ENCODE measurements around the gene MAGEB2.
"Not testable (repeated sequence)": the region's sequence is repeated elsewhere in the genome, so short reads cannot be mapped to it uniquely, and the experiment has no call there.

Gene MAGEB2, protein sequence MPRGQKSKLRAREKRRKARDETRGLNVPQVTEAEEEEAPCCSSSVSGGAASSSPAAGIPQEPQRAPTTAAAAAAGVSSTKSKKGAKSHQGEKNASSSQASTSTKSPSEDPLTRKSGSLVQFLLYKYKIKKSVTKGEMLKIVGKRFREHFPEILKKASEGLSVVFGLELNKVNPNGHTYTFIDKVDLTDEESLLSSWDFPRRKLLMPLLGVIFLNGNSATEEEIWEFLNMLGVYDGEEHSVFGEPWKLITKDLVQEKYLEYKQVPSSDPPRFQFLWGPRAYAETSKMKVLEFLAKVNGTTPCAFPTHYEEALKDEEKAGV

DNA sequence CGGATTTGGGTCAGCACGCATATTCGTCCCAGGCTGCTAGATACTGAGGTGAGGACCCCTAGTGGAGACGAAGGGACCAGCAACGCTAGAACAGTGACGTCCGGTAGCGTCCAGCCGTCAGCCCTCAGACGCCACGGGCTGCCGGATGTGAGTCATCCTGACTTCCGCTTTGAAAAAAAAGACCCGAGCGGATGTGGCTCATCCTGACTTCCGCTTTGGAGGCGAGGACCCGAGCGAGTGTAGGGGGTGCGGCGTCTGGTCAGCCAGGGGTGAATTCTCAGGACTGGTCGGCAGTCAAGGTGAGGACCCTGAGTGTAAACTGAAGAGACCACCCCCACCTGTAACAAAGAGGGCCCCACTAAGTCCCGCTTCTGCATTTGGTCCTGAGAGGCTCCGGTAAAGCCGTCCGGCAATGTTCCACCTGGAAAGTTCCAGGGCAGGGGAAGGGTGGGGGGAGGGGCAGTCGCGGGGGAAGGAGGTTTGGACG lies at the start of gene MAGEB2:
TSS of gene MAGEB2 (plus strand) at position 207 of the 487 bp plus-strand sequence. CDS start 3,018 bp downstream, outside the sequence.
- Histone ChIP-seq H3K36me3 (ENCODE audit: control insufficient read depth, insufficient read depth, low read length, severe bottlenecking) (no peaks in the 10 kb centered on the region), H3K27me3 (replicated peaks; ENCODE audit: control insufficient read depth, insufficient read depth, low read length) (peaks cover 41% of the 10 kb centered on the region), H3K9ac (ENCODE audit: low read length) (no peak within 1 kb of the TSS), H3K9me3 (ENCODE audit: control insufficient read depth, low read length) (peaks cover 3% of the 10 kb centered on the region), H3K4me1 (ENCODE audit: control insufficient read depth, insufficient read depth, low read length) (no peaks in the 10 kb centered on the region), H3K4me3 (ENCODE audit: low read length) (no peak within 1 kb of the TSS)
- no peak for DNase-seq (ENCODE audit: low read depth)

DNA sequence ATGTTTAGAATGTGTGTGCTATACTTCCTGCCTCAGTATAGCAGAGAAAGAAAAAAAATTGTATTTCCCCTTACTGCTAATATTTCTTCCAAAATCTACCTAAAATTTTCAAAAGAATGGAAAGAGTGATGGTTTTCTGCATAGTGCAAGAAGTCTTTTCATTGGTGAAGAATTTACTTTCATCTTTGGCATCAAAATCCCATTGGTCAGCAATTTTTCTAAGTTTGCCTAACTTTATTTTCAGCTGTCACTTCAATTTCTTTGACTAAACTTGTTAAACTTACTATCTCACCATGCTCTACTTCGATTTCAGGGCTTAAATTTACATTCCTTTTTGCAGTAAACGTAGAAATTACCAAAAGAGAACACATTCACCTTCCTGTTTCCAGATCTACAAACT lies 44.5 kb upstream of the MAGEB2 start:
- Histone ChIP-seq H3K36me3 (ENCODE audit: control insufficient read depth, insufficient read depth, low read length, severe bottlenecking) (no peaks in the 10 kb centered on the region), H3K27me3 (replicated peaks; ENCODE audit: control insufficient read depth, insufficient read depth, low read length) (peaks cover 5% of the 10 kb centered on the region), H3K9ac (ENCODE audit: low read length) (no peak overlapping the region), H3K9me3 (ENCODE audit: control insufficient read depth, low read length) (no peaks in the 10 kb centered on the region), H3K4me3 (ENCODE audit: low read length) (no peak overlapping the region), H3K4me1 (ENCODE audit: control insufficient read depth, insufficient read depth, low read length) (no peaks in the 10 kb centered on the region)
- no peak for DNase-seq (ENCODE audit: low read depth)

DNA sequence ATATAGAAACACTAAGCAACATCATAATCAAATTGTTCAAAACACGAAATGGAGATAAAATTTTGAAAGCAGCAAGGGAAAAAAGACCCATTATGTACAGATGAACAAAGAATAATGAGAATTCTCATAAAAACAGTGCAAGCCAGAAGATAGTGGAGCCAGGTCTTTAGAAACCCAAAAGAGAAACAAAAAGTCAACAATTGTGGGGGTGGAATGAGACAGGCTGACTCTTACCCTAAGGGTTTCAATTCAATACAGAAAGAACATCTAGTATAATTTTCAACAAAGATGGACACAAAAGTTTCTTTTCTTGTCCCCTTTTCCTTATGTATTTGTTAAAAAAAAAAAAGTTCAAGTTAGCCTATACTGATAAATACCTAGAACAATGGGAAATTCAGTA lies 34.0 kb upstream of the MAGEB2 start:
- Histone ChIP-seq H3K36me3 (ENCODE audit: control insufficient read depth, insufficient read depth, low read length, severe bottlenecking) (no peaks in the 10 kb centered on the region), H3K4me1 (ENCODE audit: control insufficient read depth, insufficient read depth, low read length) (no peaks in the 10 kb centered on the region), H3K9me3 (ENCODE audit: control insufficient read depth, low read length) (no peaks in the 10 kb centered on the region), H3K9ac (ENCODE audit: low read length) (no peak overlapping the region), H3K4me3 (ENCODE audit: low read length) (no peak overlapping the region), H3K27me3 (replicated peaks; ENCODE audit: control insufficient read depth, insufficient read depth, low read length) (peaks cover 29% of the 10 kb centered on the region)
- DNase-seq (ENCODE audit: low read depth) = no peak

DNA sequence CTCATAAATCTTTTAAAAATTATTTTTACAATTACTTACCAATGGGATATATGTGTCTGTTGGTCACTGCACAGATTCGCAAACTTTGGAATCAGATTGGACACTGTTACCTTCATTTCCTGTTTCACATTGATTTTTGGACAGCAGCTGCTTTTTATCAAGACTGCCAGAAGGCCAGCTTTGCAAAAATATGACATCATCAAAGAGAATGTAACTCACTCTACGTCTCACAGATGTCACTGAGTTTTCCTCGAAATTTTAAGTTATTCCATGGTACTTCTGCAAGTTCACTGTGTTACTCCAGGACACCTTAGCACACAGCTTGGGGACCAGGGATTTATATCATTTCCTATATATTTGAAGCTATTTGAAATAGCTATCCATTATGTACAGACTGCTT lies 31.8 kb upstream of the MAGEB2 start:
- Histone ChIP-seq H3K9me3 (ENCODE audit: control insufficient read depth, low read length) (no peaks in the 10 kb centered on the region), H3K36me3 (ENCODE audit: control insufficient read depth, insufficient read depth, low read length, severe bottlenecking) (no peaks in the 10 kb centered on the region), H3K4me1 (ENCODE audit: control insufficient read depth, insufficient read depth, low read length) (no peaks in the 10 kb centered on the region), H3K9ac (ENCODE audit: low read length) (no peak overlapping the region), H3K4me3 (ENCODE audit: low read length) (no peak overlapping the region), H3K27me3 (replicated peaks; ENCODE audit: control insufficient read depth, insufficient read depth, low read length) (peaks cover 29% of the 10 kb centered on the region)
- DNase-seq (ENCODE audit: low read depth) = peak; percentile 1

DNA sequence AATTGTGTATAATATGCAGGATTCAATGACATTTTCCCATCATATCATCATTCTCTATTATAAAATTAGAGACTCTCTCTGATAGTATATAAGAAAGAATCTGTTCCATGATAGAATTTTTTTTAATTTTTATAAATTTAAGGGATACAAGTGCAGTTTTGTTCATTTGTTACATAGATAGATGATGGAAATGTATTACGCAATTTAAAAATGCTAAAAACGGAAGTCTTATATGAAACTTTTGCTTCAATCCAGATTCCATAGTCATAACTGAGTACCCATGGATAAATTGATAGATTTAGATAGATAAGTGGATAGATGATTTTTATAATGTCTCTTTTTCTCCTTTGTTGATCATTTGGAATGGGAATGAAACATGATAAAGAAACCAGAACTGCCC lies 24.9 kb upstream of the MAGEB2 start:
- H3K27me3 ChIP-seq (replicated peaks; ENCODE audit: control insufficient read depth, insufficient read depth, low read length) = peaks cover 29% of the 10 kb centered on the region
- H3K4me1 ChIP-seq (ENCODE audit: control insufficient read depth, insufficient read depth, low read length) = no peaks in the 10 kb centered on the region
- H3K36me3 ChIP-seq (ENCODE audit: control insufficient read depth, insufficient read depth, low read length, severe bottlenecking) = no peaks in the 10 kb centered on the region
- no peak overlapping the region for H3K9ac ChIP-seq (ENCODE audit: low read length)
- H3K4me3 ChIP-seq (ENCODE audit: low read length) = no peak overlapping the region
- no peak for DNase-seq (ENCODE audit: low read depth)
- H3K9me3 ChIP-seq (ENCODE audit: control insufficient read depth, low read length) = no peaks in the 10 kb centered on the region

DNA sequence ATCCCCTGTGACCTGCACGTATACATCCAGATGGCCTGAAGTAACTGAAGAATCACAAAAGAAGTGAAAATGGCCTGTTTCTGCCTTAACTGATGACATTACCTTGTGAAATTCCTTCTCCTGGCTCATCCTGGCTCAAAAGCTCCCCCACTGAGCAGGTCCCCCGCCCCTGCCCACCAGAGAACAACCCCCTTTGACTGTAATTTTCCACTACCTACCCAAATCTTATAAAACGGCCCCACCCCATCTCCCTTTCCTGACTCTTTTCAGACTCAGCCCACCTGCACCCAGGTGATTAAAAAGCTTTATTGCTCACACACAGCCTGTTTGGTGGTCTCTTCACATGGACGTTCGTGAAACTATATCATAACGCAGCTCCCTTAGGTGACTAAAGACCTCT lies 21.5 kb upstream of the MAGEB2 start:
- not testable (repeated sequence) for H3K36me3 ChIP-seq (ENCODE audit: control insufficient read depth, insufficient read depth, low read length, severe bottlenecking); H3K9me3 ChIP-seq (ENCODE audit: control insufficient read depth, low read length); DNase-seq (ENCODE audit: low read depth); H3K4me1 ChIP-seq (ENCODE audit: control insufficient read depth, insufficient read depth, low read length); H3K9ac ChIP-seq (ENCODE audit: low read length); H3K4me3 ChIP-seq (ENCODE audit: low read length)
- H3K27me3 ChIP-seq (replicated peaks; ENCODE audit: control insufficient read depth, insufficient read depth, low read length) = peaks cover 38% of the 10 kb centered on the region

DNA sequence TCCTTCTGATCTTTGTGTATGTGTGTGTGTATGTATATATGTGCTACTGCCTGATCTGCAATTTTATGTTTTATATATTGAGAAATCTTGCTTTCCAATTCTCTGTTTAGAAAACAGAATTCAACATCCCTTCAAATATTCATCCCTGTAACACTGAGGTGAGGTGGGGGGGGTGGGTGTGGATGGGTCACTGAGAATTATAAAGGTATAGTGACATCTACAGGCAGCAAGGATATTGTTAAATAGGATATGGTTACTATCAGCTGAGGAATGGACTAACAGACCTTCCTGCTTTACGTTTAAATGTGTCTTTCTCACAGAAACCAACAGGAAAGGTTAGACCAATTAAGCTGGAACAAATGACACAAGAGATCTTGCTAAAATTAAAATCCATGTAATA lies 19.0 kb upstream of the MAGEB2 start:
- Histone ChIP-seq H3K9ac (ENCODE audit: low read length) (no peak overlapping the region), H3K4me1 (ENCODE audit: control insufficient read depth, insufficient read depth, low read length) (no peaks in the 10 kb centered on the region), H3K4me3 (ENCODE audit: low read length) (no peak overlapping the region), H3K36me3 (ENCODE audit: control insufficient read depth, insufficient read depth, low read length, severe bottlenecking) (no peaks in the 10 kb centered on the region), H3K27me3 (replicated peaks; ENCODE audit: control insufficient read depth, insufficient read depth, low read length) (peaks cover 28% of the 10 kb centered on the region), H3K9me3 (ENCODE audit: control insufficient read depth, low read length) (no peaks in the 10 kb centered on the region)
- DNase-seq (ENCODE audit: low read depth) = peak; percentile 19

DNA sequence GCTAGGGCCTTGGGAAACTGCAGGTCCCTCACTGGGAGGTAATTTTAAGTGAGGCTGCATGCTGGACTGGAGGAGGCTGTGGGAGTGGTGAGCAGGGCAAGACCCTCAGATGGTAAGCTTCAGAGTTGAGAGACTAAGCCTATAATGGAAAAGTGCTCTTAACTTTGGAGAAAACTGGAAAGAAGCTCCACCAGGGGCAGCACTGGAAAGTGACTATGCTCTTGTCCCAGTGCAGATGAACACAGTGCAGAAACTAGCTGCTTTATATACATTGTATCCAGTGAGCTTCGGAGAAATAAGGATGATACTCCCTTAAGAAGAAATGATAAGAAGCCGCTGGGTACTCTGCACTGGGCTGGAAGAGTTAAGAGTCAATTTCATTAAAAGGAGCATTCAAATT lies 3.2 kb upstream of the MAGEB2 start:
- Histone ChIP-seq H3K27me3 (replicated peaks; ENCODE audit: control insufficient read depth, insufficient read depth, low read length) (peaks cover 30% of the 10 kb centered on the region), H3K9me3 (ENCODE audit: control insufficient read depth, low read length) (no peaks in the 10 kb centered on the region), H3K36me3 (ENCODE audit: control insufficient read depth, insufficient read depth, low read length, severe bottlenecking) (no peaks in the 10 kb centered on the region), H3K9ac (ENCODE audit: low read length) (no peak overlapping the region), H3K4me1 (ENCODE audit: control insufficient read depth, insufficient read depth, low read length) (no peaks in the 10 kb centered on the region), H3K4me3 (ENCODE audit: low read length) (no peak overlapping the region)
- DNase-seq (ENCODE audit: low read depth) = no peak

DNA sequence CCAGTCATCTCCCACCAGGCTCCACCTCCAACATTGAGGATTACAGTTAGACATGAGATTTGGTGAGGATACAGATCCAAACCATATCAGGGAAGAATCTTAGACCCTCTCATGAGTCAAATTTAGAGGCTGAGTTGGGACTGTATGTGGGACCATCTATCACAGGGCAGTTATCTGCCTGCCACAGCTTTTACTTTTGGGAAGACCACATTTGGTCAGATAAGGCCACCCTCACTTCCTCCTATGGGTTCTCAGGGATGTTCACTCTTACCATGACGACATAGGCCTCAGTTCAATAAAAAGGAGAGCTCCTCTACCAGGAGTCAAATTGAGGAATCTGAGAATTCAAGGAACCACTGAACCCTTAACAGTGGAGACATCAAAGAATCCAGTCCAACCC lies 2.1 kb downstream of the MAGEB2 start:
- peaks cover 37% of the 10 kb centered on the region for H3K27me3 ChIP-seq (replicated peaks; ENCODE audit: control insufficient read depth, insufficient read depth, low read length)
- no peaks in the 10 kb centered on the region for H3K4me1 ChIP-seq (ENCODE audit: control insufficient read depth, insufficient read depth, low read length)
- no peak for DNase-seq (ENCODE audit: low read depth)
- peaks cover 3% of the 10 kb centered on the region for H3K9me3 ChIP-seq (ENCODE audit: control insufficient read depth, low read length)
- no peaks in the 10 kb centered on the region for H3K36me3 ChIP-seq (ENCODE audit: control insufficient read depth, insufficient read depth, low read length, severe bottlenecking)
- no peak overlapping the region for H3K9ac ChIP-seq (ENCODE audit: low read length)
- no peak overlapping the region for H3K4me3 ChIP-seq (ENCODE audit: low read length)

DNA sequence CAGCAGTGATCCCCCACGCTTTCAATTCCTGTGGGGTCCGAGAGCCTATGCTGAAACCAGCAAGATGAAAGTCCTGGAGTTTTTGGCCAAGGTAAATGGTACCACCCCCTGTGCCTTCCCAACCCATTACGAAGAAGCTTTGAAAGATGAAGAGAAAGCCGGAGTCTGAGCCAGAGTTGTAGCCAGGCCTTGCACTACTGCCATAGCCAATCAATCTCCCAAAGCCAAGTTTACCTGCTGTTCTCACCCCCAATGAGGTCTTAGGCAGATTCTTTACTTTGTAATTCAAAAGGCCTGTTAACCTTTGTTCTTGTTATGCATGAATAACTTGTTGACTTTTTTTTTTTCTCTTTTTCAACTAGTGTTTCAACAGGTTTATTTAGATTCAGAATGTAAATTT lies 4.0 kb downstream of the MAGEB2 start:
- no peak overlapping the region for H3K9ac ChIP-seq (ENCODE audit: low read length)
- H3K9me3 ChIP-seq (ENCODE audit: control insufficient read depth, low read length) = peaks cover 3% of the 10 kb centered on the region
- H3K4me1 ChIP-seq (ENCODE audit: control insufficient read depth, insufficient read depth, low read length) = no peaks in the 10 kb centered on the region
- no peak overlapping the region for H3K4me3 ChIP-seq (ENCODE audit: low read length)
- no peak for DNase-seq (ENCODE audit: low read depth)
- H3K27me3 ChIP-seq (replicated peaks; ENCODE audit: control insufficient read depth, insufficient read depth, low read length) = peaks cover 36% of the 10 kb centered on the region
- no peaks in the 10 kb centered on the region for H3K36me3 ChIP-seq (ENCODE audit: control insufficient read depth, insufficient read depth, low read length, severe bottlenecking)

DNA sequence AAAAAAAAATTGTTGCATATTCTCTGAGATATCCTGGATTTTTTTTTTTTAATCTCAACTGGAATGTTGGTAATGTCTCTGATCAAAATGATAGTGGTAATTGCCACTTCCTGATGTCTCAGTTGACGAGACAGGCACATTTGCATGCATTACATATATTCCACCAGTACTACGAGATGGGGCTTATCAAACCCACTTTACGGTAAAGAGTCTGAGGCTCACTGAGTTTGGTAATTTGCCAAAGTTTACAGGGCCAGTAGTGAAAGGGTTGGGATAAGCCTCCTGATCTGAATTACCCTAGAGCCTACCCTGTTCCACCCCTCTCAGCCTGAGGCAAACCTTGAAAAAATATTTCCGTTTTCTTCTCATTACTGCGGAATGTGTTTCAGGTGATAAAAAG lies 5.3 kb downstream of the MAGEB2 start:
- H3K9me3 ChIP-seq (ENCODE audit: control insufficient read depth, low read length) = peaks cover 3% of the 10 kb centered on the region

DNA sequence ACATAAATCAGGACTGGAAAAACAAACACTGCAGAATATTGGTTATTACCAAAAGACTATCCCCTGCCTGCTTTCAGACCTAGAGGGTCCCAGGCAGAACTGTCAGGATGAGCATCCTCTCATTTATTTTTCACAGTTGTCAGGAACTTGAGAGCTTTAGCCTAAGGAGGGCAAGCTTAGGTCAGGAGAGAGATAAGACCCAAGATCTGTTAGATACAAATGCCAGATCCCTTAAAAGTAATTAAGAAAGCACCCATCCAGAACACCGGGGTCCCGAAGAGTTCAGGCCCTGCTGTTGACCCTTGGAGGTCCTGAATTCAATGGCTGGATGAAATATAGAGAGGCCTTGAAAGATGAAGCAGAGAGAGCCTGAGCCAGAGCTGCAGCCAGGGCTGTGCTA lies 9.2 kb downstream of the MAGEB2 start:
- Histone ChIP-seq H3K27me3 (replicated peaks; ENCODE audit: control insufficient read depth, insufficient read depth, low read length) (peaks cover 27% of the 10 kb centered on the region), H3K4me3 (ENCODE audit: low read length) (no peak overlapping the region), H3K36me3 (ENCODE audit: control insufficient read depth, insufficient read depth, low read length, severe bottlenecking) (no peaks in the 10 kb centered on the region), H3K9me3 (ENCODE audit: control insufficient read depth, low read length) (no peaks in the 10 kb centered on the region), H3K4me1 (ENCODE audit: control insufficient read depth, insufficient read depth, low read length) (no peaks in the 10 kb centered on the region), H3K9ac (ENCODE audit: low read length) (no peak overlapping the region)
- DNase-seq (ENCODE audit: low read depth) = no peak

More for the DNA sequence above, 5.3 kb downstream of the MAGEB2 start:
- peaks cover 36% of the 10 kb centered on the region for H3K27me3 ChIP-seq (replicated peaks; ENCODE audit: control insufficient read depth, insufficient read depth, low read length)
- DNase-seq (ENCODE audit: low read depth) = no peak
- no peaks in the 10 kb centered on the region for H3K36me3 ChIP-seq (ENCODE audit: control insufficient read depth, insufficient read depth, low read length, severe bottlenecking)
- no peak overlapping the region for H3K9ac ChIP-seq (ENCODE audit: low read length)
- no peaks in the 10 kb centered on the region for H3K4me1 ChIP-seq (ENCODE audit: control insufficient read depth, insufficient read depth, low read length)
- no peak overlapping the region for H3K4me3 ChIP-seq (ENCODE audit: low read length)
